B cell (primary cell): ENCODE results near the gene SON. TPM values are rescaled to one million over a fixed set of nuclear protein-coding genes. Genes with fewer than 3 reads are reported as not detected.

Source experiments
- ATAC-seq: fragments of 200-7000 bp; cut with Tn5 transposase; one replicate; pipeline ENCODE4 v1.10.0; 2021; ENCODE audit warnings: low read depth, mild to moderate bottlenecking, moderate number of reproducible peaks, moderate library complexity
- CTCF ChIA-PET: fragments of 350-600 bp; sonication (Branson Sonifier 250); formaldehyde crosslinking; loops from one replicate; lab custom pipeline; 2021; ENCODE audit warnings: antibody characterized with exemption, inconsistent platforms; lab: Charles Lee
- POLR2A ChIA-PET: fragments of 350-600 bp; sonication (Branson Sonifier 250); formaldehyde crosslinking; loops from one replicate; lab custom pipeline; 2021; ENCODE audit warnings: antibody characterized with exemption; lab: Charles Lee
- DNase-seq: peaks from one replicate; pipeline ENCODE4 v3.0.0; 2013
- H2AFZ ChIP-seq: 2 replicates; pipeline ENCODE4 v1.6.1; 2012; ENCODE audit warnings: mild to moderate bottlenecking, low read depth, low read length; ENCODE audit not compliant: insufficient read depth, poor library complexity, severe bottlenecking
- H3K27ac ChIP-seq, 2 donors: 1 replicate in 1 of 2; 2 replicates in 1 of 2; pipeline ENCODE4 v1.5.1; 2012 to 2013; ENCODE audit warnings: low read length in 2 of 2, mild to moderate bottlenecking in 2 of 2, moderate library complexity in 1 of 2
- H3K27me3 ChIP-seq, 4 experiments: fragments of 200-600 bp in 1 of 4; sonication (generic) in 1 of 4; replicated peaks in 1 of 4; 1 replicate in 2 of 4; 2 replicates in 2 of 4; pipeline versions ENCODE4 v1.6.1 to v1.7.0; 2013 to 2016; ENCODE audit warnings: low read length in 3 of 4, mild to moderate bottlenecking in 2 of 4, mixed read lengths in 1 of 4, moderate library complexity in 1 of 4; ENCODE audit not compliant: insufficient read depth in 4 of 4, control insufficient read depth in 3 of 4; ENCODE audit errors: control extremely low read depth in 1 of 4
- H3K36me3 ChIP-seq, 2 experiments: replicated peaks in 1 of 2; 1 replicate in 1 of 2; 2 replicates in 1 of 2; pipeline versions ENCODE4 v1.6.1 to v1.7.1; 2013; ENCODE audit warnings: low read length in 1 of 2; ENCODE audit not compliant: insufficient read depth in 2 of 2, control insufficient read depth in 1 of 2; ENCODE audit errors: control extremely low read depth in 1 of 2, extremely low read depth in 1 of 2
- H3K4me1 ChIP-seq, 2 donors: fragments of 200-600 bp in 1 of 2; sonication (generic) in 1 of 2; 1 replicate in 1 of 2; 2 replicates in 1 of 2; pipeline versions ENCODE4 v1.5.1 to v1.6.1; 2013 to 2017; ENCODE audit warnings: low read length in 2 of 2; ENCODE audit not compliant: control insufficient read depth in 2 of 2, insufficient read depth in 2 of 2
- H3K4me2 ChIP-seq: replicated peaks from 2 replicates; pipeline ENCODE3; 2012; ENCODE audit warnings: mild to moderate bottlenecking, low read depth, low read length; ENCODE audit not compliant: poor library complexity, severe bottlenecking
- H3K4me3 ChIP-seq, 5 experiments: fragments of 200-600 bp in 1 of 5; sonication (generic) in 1 of 5; 1 replicate in 3 of 5; 2 replicates in 2 of 5; pipeline versions ENCODE4 v1.5.1 to v1.7.0; 2011 to 2016; ENCODE audit warnings: low read length in 4 of 5, mild to moderate bottlenecking in 4 of 5, low read depth in 2 of 5, control low read depth in 1 of 5, moderate library complexity in 1 of 5; ENCODE audit not compliant: insufficient read depth in 1 of 5; ENCODE audit errors: control extremely low read depth in 1 of 5, extremely low read depth in 1 of 5
- H3K79me2 ChIP-seq: fragments of 200-600 bp; sonication (generic); one replicate; pipeline ENCODE4 v1.6.0; 2016; ENCODE audit warnings: low read length; ENCODE audit not compliant: control insufficient read depth, insufficient read depth
- H3K9ac ChIP-seq: fragments of 200-600 bp; sonication (generic); 2 replicates; pipeline ENCODE4 v1.6.1; 2017; ENCODE audit warnings: mild to moderate bottlenecking, low read length, moderate library complexity
- H3K9me3 ChIP-seq, 3 donors: one replicate each; pipeline versions ENCODE4 v1.6.1 to v1.7.1; 2013; ENCODE audit warnings: low read length in 2 of 3; ENCODE audit not compliant: control insufficient read depth in 2 of 3, insufficient read depth in 1 of 3; ENCODE audit errors: control extremely low read depth in 1 of 3
- H4K20me1 ChIP-seq: 2 replicates; pipeline ENCODE4 v1.6.0; 2012; ENCODE audit warnings: mild to moderate bottlenecking, low read length; ENCODE audit not compliant: insufficient read depth, control insufficient read depth, poor library complexity, severe bottlenecking
- H3K27ac Mint-ChIP-seq: one replicate; pipeline ENCODE4 v1.8.0; 2021; ENCODE audit warnings: mixed read lengths
- H3K27me3 Mint-ChIP-seq: one replicate; pipeline ENCODE4 v1.8.0; 2021; ENCODE audit warnings: mixed read lengths
- H3K4me1 Mint-ChIP-seq: one replicate; pipeline ENCODE4 v1.8.0; 2021; ENCODE audit warnings: mixed read lengths
- H3K4me3 Mint-ChIP-seq: one replicate; pipeline ENCODE4 v1.8.0; 2021; ENCODE audit warnings: mixed read lengths
- H3K9me3 Mint-ChIP-seq: one replicate; pipeline ENCODE4 v1.8.0; 2022; ENCODE audit warnings: mixed read lengths; ENCODE audit not compliant: insufficient read depth
- EZH2 ChIP-seq: IDR thresholded peaks from 2 replicates; pipeline ENCODE4 v1.6.1; 2012; ENCODE audit warnings: borderline replicate concordance, low read depth, mild to moderate bottlenecking, moderate library complexity, low read length; ENCODE audit not compliant: insufficient read depth, poor library complexity, severe bottlenecking
- WGBS: methylation state at CpG from one replicate; pipeline ENCODE4 v1.1.5; 2013; ENCODE audit warnings: missing lambda C conversion rate; ENCODE audit not compliant: insufficient coverage; 5-methylcytosine and 5-hydroxymethylcytosine counted together
- intact Hi-C: fragments of 100-400 bp; cut with micrococcal nuclease; formaldehyde crosslinking; loops from one replicate; pipeline ENCODE4 v1.10.0; 2022
- polyA plus RNA-seq: library from polyadenylated mRNA; depleted of rRNA; stranded (reverse); fragments of >200 nt; gene quantifications from 2 replicates; pipeline ENCODE4 v1.2.3, GENCODE V29; 2012
- total RNA-seq, 2 donors: library from RNA; stranded (reverse); fragments of 120-200 nt in 1 of 2; gene quantifications; 1 replicate in 1 of 2; 2 replicates in 1 of 2; pipeline versions ENCODE4 v1.2.3 to v1.2.4, GENCODE V29; 2013 to 2022
- TF ChIP-seq, protein P1 (sequence below): fragments of 200-600 bp; IDR thresholded peaks from one replicate; pipeline ENCODE4 v1.8.0; 2022; ENCODE audit warnings: antibody characterized with exemption, mild to moderate bottlenecking

Gene SON
- total and polyA plus RNA-seq, 2 donors (not counting 1 experiment from before 2014, with no cell fraction given), result 92.0 to 463 TPM

DNA sequence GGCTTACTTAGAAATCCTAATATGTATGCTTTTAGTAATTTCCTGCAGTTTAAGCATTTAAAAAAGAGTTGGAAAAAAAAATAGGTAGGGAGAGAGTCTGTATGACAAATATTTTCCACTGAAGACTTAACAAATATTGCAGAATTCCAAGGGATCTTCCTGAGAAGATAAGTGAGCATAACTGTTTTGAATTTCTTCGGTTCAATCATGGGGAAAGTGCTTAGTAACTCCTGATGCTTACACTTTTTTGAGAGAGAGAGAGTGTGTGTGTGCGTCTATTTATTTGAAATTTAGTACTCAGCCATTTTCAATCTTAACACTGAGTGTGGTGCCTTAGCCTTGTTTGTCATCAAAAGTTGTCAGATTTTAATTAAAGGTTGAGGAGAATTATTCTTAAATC, 18.5 kb downstream of the SON start:
- H3K4me1 Mint-ChIP-seq, result peaks cover 17% of the 10 kb centered on the region
- no peak for DNase-seq
- intact Hi-C loops, result loop anchor here (2.0 kb wide), 1 partner anchor 15 kb away; no protein-coding TSS in a partner anchor
- Histone ChIP-seq H3K9ac (no peak overlapping the region), H3K79me2 (peaks cover 78% of the 10 kb centered on the region), H3K4me2 (no peak overlapping the region), H2AFZ (no peak overlapping the region), H4K20me1 (peaks cover 65% of the 10 kb centered on the region), H3K27ac (no peak overlapping the region), H3K27me3 (no peaks in the 10 kb centered on the region), H3K9me3 (no peaks in the 10 kb centered on the region), H3K36me3 (peaks cover 30 to 81% of the 10 kb centered on the region in 2 experiments), H3K4me3 (no peak overlapping the region), H3K4me1 (no peaks in the 10 kb centered on the region)
- POLR2A ChIA-PET, result no interaction called here
- H3K27ac Mint-ChIP-seq, result no peak overlapping the region
- H3K27me3 Mint-ChIP-seq, result no peaks in the 10 kb centered on the region
- TF ChIP-seq, protein P1, sequence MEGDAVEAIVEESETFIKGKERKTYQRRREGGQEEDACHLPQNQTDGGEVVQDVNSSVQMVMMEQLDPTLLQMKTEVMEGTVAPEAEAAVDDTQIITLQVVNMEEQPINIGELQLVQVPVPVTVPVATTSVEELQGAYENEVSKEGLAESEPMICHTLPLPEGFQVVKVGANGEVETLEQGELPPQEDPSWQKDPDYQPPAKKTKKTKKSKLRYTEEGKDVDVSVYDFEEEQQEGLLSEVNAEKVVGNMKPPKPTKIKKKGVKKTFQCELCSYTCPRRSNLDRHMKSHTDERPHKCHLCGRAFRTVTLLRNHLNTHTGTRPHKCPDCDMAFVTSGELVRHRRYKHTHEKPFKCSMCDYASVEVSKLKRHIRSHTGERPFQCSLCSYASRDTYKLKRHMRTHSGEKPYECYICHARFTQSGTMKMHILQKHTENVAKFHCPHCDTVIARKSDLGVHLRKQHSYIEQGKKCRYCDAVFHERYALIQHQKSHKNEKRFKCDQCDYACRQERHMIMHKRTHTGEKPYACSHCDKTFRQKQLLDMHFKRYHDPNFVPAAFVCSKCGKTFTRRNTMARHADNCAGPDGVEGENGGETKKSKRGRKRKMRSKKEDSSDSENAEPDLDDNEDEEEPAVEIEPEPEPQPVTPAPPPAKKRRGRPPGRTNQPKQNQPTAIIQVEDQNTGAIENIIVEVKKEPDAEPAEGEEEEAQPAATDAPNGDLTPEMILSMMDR, result no peak
- no peak for TF ChIP-seq EZH2
- H3K4me3 Mint-ChIP-seq, result no peak overlapping the region
- WGBS, result 100% methylated on average over 1 of the region's 2 CpGs
- no peak for ATAC-seq
- CTCF ChIA-PET, result interaction anchor here (1.2 kb wide), 1 partner anchor 44 kb away, joined by 3 read pairs; no protein-coding TSS in a partner anchor
- no peaks in the 10 kb centered on the region for H3K9me3 Mint-ChIP-seq

DNA sequence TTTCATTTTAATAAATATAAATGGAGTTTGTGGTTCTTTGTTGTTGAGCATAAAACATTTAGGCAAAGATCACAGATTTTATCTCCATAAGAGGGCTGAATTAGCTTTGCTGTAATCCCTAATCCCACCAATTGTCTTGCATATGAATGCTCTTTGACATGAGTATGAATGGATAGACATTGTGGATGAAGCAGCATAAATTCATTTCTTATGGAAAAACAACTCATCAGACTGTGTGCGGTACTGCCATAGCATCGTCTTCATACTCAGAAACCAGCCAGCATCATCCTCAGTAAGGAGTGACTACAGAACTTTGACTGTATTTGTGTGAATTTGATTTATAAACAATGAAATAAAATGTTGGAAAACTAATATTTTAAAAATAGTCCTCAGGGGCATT, 19.6 kb downstream of the SON start:
- Mint-ChIP-seq H3K4me1 (peaks cover 13% of the 10 kb centered on the region), H3K4me3 (no peak overlapping the region), H3K9me3 (no peaks in the 10 kb centered on the region), H3K27me3 (no peaks in the 10 kb centered on the region), H3K27ac (no peak overlapping the region)
- no peak for TF ChIP-seq EZH2
- TF ChIP-seq, protein P1, result no peak
- Histone ChIP-seq H3K9ac (no peak overlapping the region), H3K27me3 (no peaks in the 10 kb centered on the region), H3K4me1 (no peaks in the 10 kb centered on the region), H3K4me3 (no peak overlapping the region), H2AFZ (no peak overlapping the region), H3K9me3 (no peaks in the 10 kb centered on the region), H4K20me1 (peaks cover 55% of the 10 kb centered on the region), H3K79me2 (peaks cover 73% of the 10 kb centered on the region), H3K4me2 (no peak overlapping the region), H3K36me3 (peaks cover 25 to 74% of the 10 kb centered on the region in 2 experiments), H3K27ac (no peak overlapping the region)
- no CpG with 5 or more reads among the region's 2 CpGs for WGBS
- ChIA-PET POLR2A (no interaction called here), CTCF (no interaction called here)
- ATAC-seq (no peak), DNase-seq (no peak)
- intact Hi-C loops, result no loop called here
